H1 (cell line): ENCODE measurements around the gene RAP1GDS1. TPM values are rescaled to one million over a fixed set of nuclear protein-coding genes. Genes with fewer than 3 reads are reported as not detected.

Experiments
- BACH1 ChIP-seq: IDR thresholded peaks from 2 replicates; pipeline ENCODE4 v1.6.1; 2012; ENCODE audit warnings: low read length, improper control_type of control experiment
- CBX5 ChIP-seq: fragments of 300-800, 300-1000 bp; sonication (generic); IDR thresholded peaks from 2 replicates; pipeline ENCODE4 v1.7.1; 2016; ENCODE audit warnings: antibody characterized with exemption, low read length, low read depth
- CHD1 ChIP-seq: IDR thresholded peaks from 2 replicates; pipeline ENCODE4 v1.6.1; 2012; ENCODE audit warnings: low read depth, low read length, improper control_type of control experiment
- CHD7 ChIP-seq: fragments of 300-600 bp; sonication (generic); IDR thresholded peaks from 2 replicates; pipeline ENCODE4 v1.7.1; 2012; ENCODE audit warnings: low read length, moderate library complexity, mild to moderate bottlenecking, inconsistent platforms; ENCODE audit not compliant: insufficient replicate concordance
- KDM1A ChIP-seq: fragments of 200-600, 300-600 bp; sonication (generic); IDR thresholded peaks from 2 replicates; pipeline ENCODE4 v1.7.1; 2016; ENCODE audit warnings: mild to moderate bottlenecking, low read length, borderline replicate concordance
- PHF8 ChIP-seq: fragments of 200-600 bp; sonication (generic); conservative IDR thresholded peaks from 2 replicates; pipeline ENCODE4 v1.7.1; 2012; ENCODE audit warnings: low read depth, mild to moderate bottlenecking, inconsistent platforms, low read length, moderate library complexity
- POLR2A ChIP-seq, 2 experiments: IDR thresholded peaks; 1 replicate in 1 of 2; 2 replicates in 1 of 2; pipeline ENCODE4 v1.6.1; 2011; ENCODE audit warnings: low read depth in 2 of 2, low read length in 2 of 2, mild to moderate bottlenecking in 2 of 2; ENCODE audit errors: control extremely low read depth in 1 of 2
- POLR2AphosphoS5 ChIP-seq: IDR thresholded peaks from 2 replicates; pipeline ENCODE4 v1.6.1; 2011; ENCODE audit warnings: low read depth, low read length
- RFX5 ChIP-seq: IDR thresholded peaks from 2 replicates; pipeline ENCODE4 v1.6.1; 2011; ENCODE audit warnings: low read depth, low read length, improper control_type of control experiment, borderline replicate concordance
- SP1 ChIP-seq: IDR thresholded peaks from 2 replicates; pipeline ENCODE4 v1.6.1; 2011; ENCODE audit warnings: low read depth, low read length
- TAF7 ChIP-seq: optimal IDR thresholded peaks from 2 replicates; pipeline ENCODE3; 2011; ENCODE audit warnings: low read depth, mild to moderate bottlenecking, inconsistent platforms, low read length, moderate library complexity, borderline replicate concordance
- TCF12 ChIP-seq: IDR thresholded peaks from 2 replicates; pipeline ENCODE4 v1.6.1; 2011; ENCODE audit warnings: low read depth, mild to moderate bottlenecking, low read length
- TEAD4 ChIP-seq: IDR thresholded peaks from 2 replicates; pipeline ENCODE4 v1.6.1; 2012; ENCODE audit warnings: low read depth, low read length, inconsistent platforms, mixed read lengths
- ZNF274 ChIP-seq: IDR thresholded peaks from 2 replicates; pipeline ENCODE4 v1.7.0; 2012; ENCODE audit warnings: low read length, borderline replicate concordance; ENCODE audit errors: extremely low read depth
- polyA plus RNA-seq, 7 experiments: library from polyadenylated mRNA; depleted of rRNA in 3 of 7; stranded (reverse) in 5 of 7; unstranded in 2 of 7; fragments of >200 nt in 5 of 7; fragments of 200-250 nt in 2 of 7; gene quantifications; 1 replicate in 5 of 7; 2 replicates in 1 of 7; 4 replicates in 1 of 7; pipeline versions ENCODE4 v1.2.1 to v1.2.3, GENCODE V29; 2011 to 2013; ENCODE audit warnings: missing spikeins in 2 of 7, mixed read lengths in 2 of 7
- total RNA-seq: library from RNA; stranded (reverse); fragmentation: NEBNext Ultra II Directional; extraction: Animal tissue kit (Norgen Biotek cat#: 25700); gene quantifications from 2 replicates; pipeline ENCODE4 v1.2.1, GENCODE V29; 2021

Gene RAP1GDS1
- total and polyA plus RNA-seq, 2 of the 8 experiments (the other 6 are each of a cell fraction or from before 2014, with no cell fraction given): 12.8 to 31.9 TPM

- TF ChIP-seq CHD7: no peak
- no peak for TF ChIP-seq TEAD4
- TF ChIP-seq TAF7: no peak
- no peak for TF ChIP-seq ZNF274
- TF ChIP-seq RFX5: no peak
- no peak for TF ChIP-seq POLR2A (IDR thresholded peaks at IDR 0.05; ENCODE audit: control extremely low read depth in 1 of 2, low read depth in 2 of 2, low read length in 2 of 2)
- no peak for TF ChIP-seq PHF8
- TF ChIP-seq TCF12: no peak
- TF ChIP-seq POLR2AphosphoS5: no peak
- no peak for TF ChIP-seq CHD1
- no peak for TF ChIP-seq SP1
- TF ChIP-seq BACH1: no peak
- TF ChIP-seq KDM1A: no peak
- no peak for TF ChIP-seq CBX5
Measured at GRCh38 chr4:98470831-98471230, 209.6 kb downstream of the RAP1GDS1 start (continued).
